Activated CD4-positive, alpha-beta T cell treated with anti-CD3 and anti-CD28 coated beads, Interleukin-2, amount 10 ng/mL, durations not matched to agents 7 days and 5 days (primary cell): Measurements from ENCODE around the gene RBPJ. TPM values are rescaled to one million over a fixed set of nuclear protein-coding genes. Genes with fewer than 3 reads are reported as not detected.

ENCODE experiments used
- CTCF ChIA-PET: fragments of 350-600 bp; sonication (Branson Sonifier 250); formaldehyde crosslinking; loops from one replicate; lab custom pipeline; 2021; ENCODE audit warnings: antibody characterized with exemption; lab: Charles Lee
- POLR2A ChIA-PET: fragments of 350-600 bp; sonication (Branson Sonifier 250); formaldehyde crosslinking; loops from one replicate; lab custom pipeline; 2021; ENCODE audit warnings: antibody characterized with exemption; lab: Charles Lee
- DNase-seq: peaks from one replicate; pipeline ENCODE4 v3.0.0-alpha.2; 2020
- H3K27ac Mint-ChIP-seq: one replicate; pipeline ENCODE4 v1.8.0; 2021; ENCODE audit warnings: mild to moderate bottlenecking, moderate library complexity, mixed read lengths
- H3K27me3 Mint-ChIP-seq: one replicate; pipeline ENCODE4 v1.8.0; 2021; ENCODE audit warnings: mixed read lengths
- H3K36me3 Mint-ChIP-seq: one replicate; pipeline ENCODE4 v1.8.0; 2021; ENCODE audit warnings: low read depth, mixed read lengths
- H3K4me1 Mint-ChIP-seq: one replicate; pipeline ENCODE4 v1.8.0; 2021; ENCODE audit warnings: mixed read lengths
- H3K4me3 Mint-ChIP-seq: one replicate; pipeline ENCODE4 v1.8.0; 2021; ENCODE audit warnings: mild to moderate bottlenecking, moderate library complexity, mixed read lengths
- H3K9me3 Mint-ChIP-seq: one replicate; pipeline ENCODE4 v1.8.0; 2021; ENCODE audit warnings: mixed read lengths
- total RNA-seq, 2 experiments: library from RNA; stranded (reverse); gene quantifications; one replicate each; pipeline ENCODE4 v1.2.3, GENCODE V29; 2021

Gene RBPJ
- total RNA-seq, 2 experiments from 2014 or later: 66.4 to 74.9 TPM

GRCh38 chr4:26290321-26290720 is 30.5 kb upstream of the RBPJ start:
- POLR2A ChIA-PET: no interaction called here
- H3K27me3 Mint-ChIP-seq: no peaks in the 10 kb centered on the region
- no peaks in the 10 kb centered on the region for H3K36me3 Mint-ChIP-seq
- no peak overlapping the region for H3K4me3 Mint-ChIP-seq
- H3K27ac Mint-ChIP-seq: no peak overlapping the region
- peaks cover 12% of the 10 kb centered on the region for H3K4me1 Mint-ChIP-seq
- CTCF ChIA-PET: interaction anchor here (0.5 to 1.0 kb wide), 3 partner anchors 17 to 228 kb away, joined by 3 read pairs; no protein-coding TSS in a partner anchor
- DNase-seq: no peak
- H3K9me3 Mint-ChIP-seq: no peaks in the 10 kb centered on the region

- POLR2A ChIA-PET: no interaction called here
Measured at GRCh38 chr4:26294904-26295303, 25.9 kb upstream of the RBPJ start.

GRCh38 chr4:26296021-26296420 is 24.8 kb upstream of the RBPJ start:
- H3K27ac Mint-ChIP-seq: no peak overlapping the region
- POLR2A ChIA-PET: no interaction called here
- H3K4me3 Mint-ChIP-seq: no peak overlapping the region
- no peaks in the 10 kb centered on the region for H3K27me3 Mint-ChIP-seq
- H3K36me3 Mint-ChIP-seq: no peaks in the 10 kb centered on the region
- peaks cover 26% of the 10 kb centered on the region for H3K4me1 Mint-ChIP-seq
- DNase-seq: no peak
- no peaks in the 10 kb centered on the region for H3K9me3 Mint-ChIP-seq
- CTCF ChIA-PET: interaction anchor here (0.8 kb wide), 1 partner anchor 9 kb away, joined by 4 read pairs; no protein-coding TSS in a partner anchor

More at GRCh38 chr4:26294904-26295303, 25.9 kb upstream of the RBPJ start:
- Mint-ChIP-seq H3K4me1 (peaks cover 20% of the 10 kb centered on the region), H3K27me3 (no peaks in the 10 kb centered on the region), H3K4me3 (no peak overlapping the region), H3K9me3 (no peaks in the 10 kb centered on the region), H3K27ac (no peak overlapping the region), H3K36me3 (no peaks in the 10 kb centered on the region)
- no peak for DNase-seq
- CTCF ChIA-PET: interaction anchor here (0.5 kb wide), 1 partner anchor 12 kb away, joined by 4 read pairs; no protein-coding TSS in a partner anchor

GRCh38 chr4:26296514-26296913 is 24.3 kb upstream of the RBPJ start:
- no peak for DNase-seq
- POLR2A ChIA-PET: no interaction called here
- Mint-ChIP-seq H3K27me3 (no peaks in the 10 kb centered on the region), H3K4me3 (no peak overlapping the region), H3K9me3 (no peaks in the 10 kb centered on the region), H3K27ac (no peak overlapping the region), H3K36me3 (no peaks in the 10 kb centered on the region), H3K4me1 (peaks cover 26% of the 10 kb centered on the region)
- CTCF ChIA-PET: interaction anchor here (0.8 kb wide), 1 partner anchor 8 kb away, joined by 4 read pairs; no protein-coding TSS in a partner anchor

GRCh38 chr4:26297219-26297618 is 23.6 kb upstream of the RBPJ start:
- ChIA-PET CTCF (no interaction called here), POLR2A (no interaction called here)
- H3K36me3 Mint-ChIP-seq: no peaks in the 10 kb centered on the region
- DNase-seq: no peak
- H3K4me3 Mint-ChIP-seq: no peak overlapping the region
- no peak overlapping the region for H3K27ac Mint-ChIP-seq
- no peaks in the 10 kb centered on the region for H3K9me3 Mint-ChIP-seq
- H3K27me3 Mint-ChIP-seq: no peaks in the 10 kb centered on the region
- peaks cover 24% of the 10 kb centered on the region for H3K4me1 Mint-ChIP-seq

GRCh38 chr4:26298198-26298947 is 22.4 kb upstream of the RBPJ start:
- H3K27ac Mint-ChIP-seq: no peak overlapping the region

GRCh38 chr4:26299254-26299882 is 21.4 kb upstream of the RBPJ start:
- DNase-seq: no peak
- Mint-ChIP-seq H3K27ac (peak overlapping the region; percentile 1), H3K4me3 (peak overlapping the region; percentile 31), H3K4me1 (peaks cover 24% of the 10 kb centered on the region), H3K9me3 (no peaks in the 10 kb centered on the region), H3K36me3 (no peaks in the 10 kb centered on the region), H3K27me3 (no peaks in the 10 kb centered on the region)
- ChIA-PET POLR2A (interaction anchor here (0.6 kb wide), 1 partner anchor 905 kb away, joined by 5 read pairs; no protein-coding TSS in a partner anchor), CTCF (interaction anchor here (1.1 to 1.8 kb wide), 2 partner anchors 11 to 13 kb away, joined by 4 to 5 read pairs; no protein-coding TSS in a partner anchor)

More at GRCh38 chr4:26298198-26298947, 22.4 kb upstream of the RBPJ start:
- POLR2A ChIA-PET: no interaction called here
- DNase-seq: no peak
- peaks cover 24% of the 10 kb centered on the region for H3K4me1 Mint-ChIP-seq
- no peaks in the 10 kb centered on the region for H3K36me3 Mint-ChIP-seq
- H3K9me3 Mint-ChIP-seq: no peaks in the 10 kb centered on the region
- CTCF ChIA-PET: interaction anchor here (1.8 kb wide), 1 partner anchor 12 kb away, joined by 4 read pairs; no protein-coding TSS in a partner anchor
- no peaks in the 10 kb centered on the region for H3K27me3 Mint-ChIP-seq
- H3K4me3 Mint-ChIP-seq: no peak overlapping the region

GRCh38 chr4:26300314-26301307 is 20.2 kb upstream of the RBPJ start:
- CTCF ChIA-PET: interaction anchor here (0.9 to 1.8 kb wide), 3 partner anchors 10 to 225 kb away, joined by 3 to 5 read pairs (median 4); no protein-coding TSS in a partner anchor
- Mint-ChIP-seq H3K4me3 (no peak overlapping the region), H3K27me3 (no peaks in the 10 kb centered on the region), H3K27ac (no peak overlapping the region), H3K9me3 (no peaks in the 10 kb centered on the region), H3K36me3 (no peaks in the 10 kb centered on the region), H3K4me1 (peaks cover 24% of the 10 kb centered on the region)
- POLR2A ChIA-PET: interaction anchor here (0.6 kb wide), 1 partner anchor 906 kb away, joined by 5 read pairs; no protein-coding TSS in a partner anchor
- no peak for DNase-seq

GRCh38 chr4:26302031-26302899 is 18.5 kb upstream of the RBPJ start:
- no peaks in the 10 kb centered on the region for H3K36me3 Mint-ChIP-seq
- POLR2A ChIA-PET: no interaction called here
- CTCF ChIA-PET: interaction anchor here (0.5 to 1.8 kb wide), 3 partner anchors 15 to 107 kb away, joined by 3 to 5 read pairs (median 4); no protein-coding TSS in a partner anchor
- H3K4me1 Mint-ChIP-seq: peaks cover 24% of the 10 kb centered on the region
- H3K4me3 Mint-ChIP-seq: no peak overlapping the region
- no peaks in the 10 kb centered on the region for H3K27me3 Mint-ChIP-seq
- no peaks in the 10 kb centered on the region for H3K9me3 Mint-ChIP-seq
- no peak for DNase-seq
- no peak overlapping the region for H3K27ac Mint-ChIP-seq

- H3K9me3 Mint-ChIP-seq: no peaks in the 10 kb centered on the region
- no peaks in the 10 kb centered on the region for H3K36me3 Mint-ChIP-seq
- ChIA-PET POLR2A (no interaction called here), CTCF (interaction anchor here (0.6 to 1.8 kb wide), 4 partner anchors 9 to 214 kb away, joined by 3 to 5 read pairs (median 4); no protein-coding TSS in a partner anchor)
- no peak overlapping the region for H3K27ac Mint-ChIP-seq
- H3K4me3 Mint-ChIP-seq: no peak overlapping the region
- DNase-seq: no peak
- peaks cover 24% of the 10 kb centered on the region for H3K4me1 Mint-ChIP-seq
- H3K27me3 Mint-ChIP-seq: no peaks in the 10 kb centered on the region
Measured at GRCh38 chr4:26303008-26303407, 17.8 kb upstream of the RBPJ start.

- H3K36me3 Mint-ChIP-seq: no peaks in the 10 kb centered on the region
- H3K27me3 Mint-ChIP-seq: no peaks in the 10 kb centered on the region
- peaks cover 16% of the 10 kb centered on the region for H3K4me1 Mint-ChIP-seq
- no peak overlapping the region for H3K27ac Mint-ChIP-seq
- POLR2A ChIA-PET: no interaction called here
- H3K4me3 Mint-ChIP-seq: no peak overlapping the region
- CTCF ChIA-PET: interaction anchor here (0.8 to 1.4 kb wide), 4 partner anchors 14 to 225 kb away, joined by 3 read pairs; no protein-coding TSS in a partner anchor
- H3K9me3 Mint-ChIP-seq: no peaks in the 10 kb centered on the region
- DNase-seq: no peak
Measured at GRCh38 chr4:26307037-26307800, 13.6 kb upstream of the RBPJ start.
